HG03558 (cell line): ENCODE measurements around the gene BAIAP3.

Experiments
- ATAC-seq: cut with Tn5 transposase; IDR thresholded peaks from one replicate; pipeline ENCODE4 v1.9.1; 2021; ENCODE audit warnings: moderate number of reproducible peaks; ENCODE audit not compliant: unreplicated experiment; ENCODE audit errors: extremely low read depth

BAIAP3 gene

DNA sequence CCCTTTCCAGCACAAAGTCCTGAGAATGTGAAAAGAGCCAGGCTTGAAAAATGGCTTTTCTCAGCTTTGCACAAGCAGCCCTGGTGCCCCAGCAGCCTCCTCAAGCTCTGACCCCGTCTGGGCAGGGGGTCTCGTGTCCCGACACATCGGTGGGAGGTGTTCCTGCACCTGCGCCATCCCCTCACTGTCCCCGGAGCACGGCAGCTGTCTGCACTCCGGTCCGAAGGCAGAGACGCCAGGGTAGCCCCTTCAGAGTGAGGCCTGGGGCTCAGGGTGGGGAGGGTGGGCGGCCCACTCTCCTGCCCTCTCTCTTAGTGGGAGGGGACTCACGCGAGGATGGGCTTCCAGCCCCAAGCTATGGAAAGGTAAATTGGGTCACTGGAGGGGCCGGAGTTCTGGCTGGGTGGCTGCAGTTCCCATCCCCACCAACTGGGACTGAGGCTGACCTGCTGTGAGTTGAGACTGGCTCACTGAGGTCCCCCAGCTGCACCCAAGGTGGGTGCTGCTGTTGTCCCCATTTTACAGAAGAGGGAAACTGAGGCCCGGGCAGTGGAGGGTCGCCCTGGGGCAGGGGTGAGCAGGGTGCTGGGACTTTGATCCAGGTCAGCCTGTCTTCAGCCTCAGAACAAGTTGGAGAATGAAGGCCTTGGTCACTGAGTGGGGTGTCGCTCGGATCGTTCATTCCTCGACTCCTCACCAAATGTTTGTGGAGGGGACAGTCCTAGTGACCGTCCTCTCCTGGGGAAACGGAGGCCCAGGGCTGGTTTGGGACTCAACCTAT lies 2.3 kb upstream of the BAIAP3 start:
- no peak for ATAC-seq

DNA sequence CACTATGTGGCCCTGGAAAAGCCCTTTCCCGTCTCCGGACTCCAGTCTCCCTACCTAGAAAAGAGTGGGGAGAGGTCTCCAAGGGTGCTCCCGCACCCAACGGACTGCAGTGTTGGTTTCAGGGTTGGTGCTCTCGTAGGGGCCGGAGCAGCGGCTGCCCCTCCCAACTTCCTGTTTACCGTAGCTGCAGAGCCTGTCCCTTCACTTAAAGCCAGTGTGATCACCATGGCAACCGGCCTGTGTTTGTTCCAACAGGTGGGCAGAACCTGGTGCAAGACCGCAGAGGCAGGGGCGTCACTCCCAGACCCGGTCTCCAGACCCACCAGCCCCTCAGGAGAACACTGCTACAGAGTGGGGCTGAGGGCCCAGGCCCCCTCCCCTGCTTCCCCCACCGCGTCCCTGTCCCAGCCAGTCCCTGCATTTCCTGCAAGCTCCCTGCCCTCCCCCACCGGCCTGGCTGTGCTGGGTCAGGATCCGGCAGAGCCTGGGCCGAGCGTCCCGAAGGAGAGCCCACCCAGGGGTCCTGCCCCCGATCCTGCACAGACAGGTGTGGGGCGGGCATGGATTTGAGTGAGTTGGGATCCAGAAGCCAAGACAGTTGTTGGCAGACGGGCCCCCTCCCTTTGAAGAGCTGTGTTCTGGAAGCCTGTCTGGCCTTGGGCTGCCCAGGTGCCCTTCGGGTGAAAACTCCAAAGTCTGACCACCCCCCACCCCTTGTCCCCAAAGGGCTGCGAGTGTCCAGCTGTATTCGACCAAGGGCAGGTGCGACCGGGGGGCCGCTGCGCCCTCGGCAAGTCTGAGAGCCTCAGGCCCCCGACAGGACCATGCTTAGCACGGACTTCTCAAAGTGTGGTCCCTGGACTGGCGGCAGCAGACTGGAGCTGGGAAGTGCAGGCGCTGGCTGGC lies 1.5 kb upstream of the BAIAP3 start:
- no peak for ATAC-seq

DNA sequence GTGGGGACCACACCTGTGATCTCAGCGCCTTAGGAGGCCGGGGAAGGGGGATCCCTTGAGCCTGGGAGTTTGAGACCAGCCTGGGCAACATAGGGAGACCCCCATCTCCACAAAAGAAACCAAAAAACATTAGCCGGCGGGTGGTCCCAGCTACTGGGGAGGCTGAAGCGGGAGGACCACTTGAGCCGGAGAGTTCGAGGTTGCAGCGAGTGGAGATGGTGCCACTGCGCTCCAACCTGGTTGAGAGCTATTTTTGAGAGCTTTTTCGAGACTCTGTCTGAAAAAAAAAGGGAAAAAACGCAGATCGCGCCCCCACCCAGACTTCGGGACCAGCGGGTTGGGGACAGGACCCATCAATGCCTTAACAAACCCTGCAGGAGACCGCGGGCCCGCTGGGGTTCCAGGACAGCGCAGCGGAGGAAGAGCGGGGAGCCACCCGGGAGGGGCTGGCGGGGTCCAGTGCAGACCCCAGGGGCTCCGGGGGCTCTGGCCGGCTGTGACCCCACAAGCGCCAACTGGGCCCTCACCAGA lies 762 bp upstream of the BAIAP3 start:
- ATAC-seq, result no peak

DNA sequence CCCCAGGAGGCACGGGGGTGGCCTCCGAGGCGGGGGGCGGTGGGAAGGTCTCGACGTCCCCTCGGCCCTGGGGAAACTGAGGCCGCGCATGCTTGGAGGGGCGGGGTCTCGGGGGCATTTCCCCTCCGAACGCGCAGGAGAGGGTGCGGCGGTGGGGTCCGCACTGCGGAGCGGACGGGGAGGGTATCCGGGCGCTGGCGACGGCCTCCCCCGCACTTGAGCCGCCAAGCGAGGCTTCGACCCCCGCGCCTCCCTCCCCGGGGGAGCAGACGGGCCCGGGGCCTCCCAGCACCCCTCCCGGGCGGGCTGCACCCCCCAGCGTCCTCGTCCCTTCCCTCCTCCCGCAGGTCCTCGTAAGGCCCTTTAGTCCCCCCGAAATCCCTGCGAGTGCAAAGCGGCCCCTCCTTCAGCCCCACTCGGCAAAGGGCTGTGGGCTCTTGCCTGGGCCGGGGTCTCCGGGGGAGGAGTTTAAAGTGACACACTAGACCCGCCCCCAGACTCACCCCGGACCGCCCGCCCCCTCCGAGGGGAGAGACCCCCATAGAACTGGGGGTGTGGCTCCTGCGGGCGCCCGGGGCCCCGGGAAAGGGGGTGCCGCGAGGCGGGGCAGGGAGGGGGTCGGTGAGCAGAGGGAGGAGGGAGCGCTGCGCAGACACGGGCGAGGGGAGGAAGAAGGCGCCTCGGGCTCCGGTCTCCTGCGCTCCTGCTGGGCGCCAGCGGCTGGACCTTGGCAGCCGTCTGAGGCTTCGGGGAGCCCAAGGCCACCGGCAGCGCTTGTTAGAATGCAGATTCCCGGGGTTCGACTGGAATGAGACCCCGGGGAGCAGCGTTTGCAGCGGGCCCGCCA lies 632 bp downstream of the BAIAP3 start:
- no peak for ATAC-seq

DNA sequence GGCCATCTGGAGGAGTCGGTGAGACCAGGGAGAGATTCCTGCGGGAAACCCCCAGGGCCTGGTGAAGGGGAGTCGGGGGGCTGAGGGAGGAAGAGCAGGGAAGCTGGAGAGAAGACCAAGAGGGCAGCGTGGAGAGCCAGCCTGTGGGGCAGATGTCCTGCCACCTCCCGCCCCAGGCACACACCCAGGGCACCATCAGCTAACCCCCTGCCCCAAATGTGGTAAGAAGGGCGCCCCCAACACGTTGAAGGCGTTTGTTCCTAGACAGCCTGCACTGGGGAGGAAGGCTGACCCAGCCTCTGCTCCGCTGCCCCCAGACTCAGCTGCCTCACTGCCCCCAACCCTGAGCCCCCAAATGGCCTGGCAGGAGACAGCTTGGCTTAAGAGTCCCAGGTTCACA lies 1.3 kb downstream of the BAIAP3 start:
- no peak for ATAC-seq

DNA sequence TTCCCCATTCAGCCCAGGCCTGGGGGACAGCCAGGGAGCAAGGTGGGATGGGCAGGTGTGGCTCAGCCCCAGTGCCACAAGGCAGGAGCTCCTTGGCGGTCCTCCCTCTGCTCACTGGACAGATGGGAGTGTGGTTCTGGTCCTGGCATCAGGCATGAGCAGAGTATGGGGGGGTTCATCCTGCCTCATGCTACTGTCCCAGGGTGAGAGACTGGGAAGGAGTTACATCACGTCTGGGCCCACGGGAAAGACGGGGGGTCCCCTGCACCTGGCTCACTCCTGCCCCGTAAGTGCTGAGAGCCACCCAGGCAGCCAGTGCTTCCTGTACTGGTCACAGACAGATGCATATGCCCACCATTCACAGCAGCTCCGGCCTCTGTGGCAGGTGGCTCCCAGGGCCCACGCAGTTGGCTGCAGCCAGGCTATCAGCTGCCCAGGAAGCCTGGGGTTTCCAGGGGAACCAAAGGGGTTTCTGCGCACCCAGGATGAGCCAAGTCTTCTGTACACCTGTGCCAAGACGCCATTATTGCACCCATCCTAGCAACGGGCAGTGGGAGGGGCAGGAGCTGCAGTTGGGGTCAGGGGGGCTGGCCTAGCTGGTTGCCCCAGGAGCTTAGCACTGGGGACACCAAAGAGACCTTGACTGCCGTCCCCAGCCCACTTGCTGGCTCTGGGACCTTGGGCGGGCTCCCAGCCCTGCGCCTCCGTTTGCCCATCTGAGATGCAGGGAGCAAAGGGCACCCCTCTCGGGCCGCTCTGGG lies 1.9 kb downstream of the BAIAP3 start:
- ATAC-seq, result no peak

DNA sequence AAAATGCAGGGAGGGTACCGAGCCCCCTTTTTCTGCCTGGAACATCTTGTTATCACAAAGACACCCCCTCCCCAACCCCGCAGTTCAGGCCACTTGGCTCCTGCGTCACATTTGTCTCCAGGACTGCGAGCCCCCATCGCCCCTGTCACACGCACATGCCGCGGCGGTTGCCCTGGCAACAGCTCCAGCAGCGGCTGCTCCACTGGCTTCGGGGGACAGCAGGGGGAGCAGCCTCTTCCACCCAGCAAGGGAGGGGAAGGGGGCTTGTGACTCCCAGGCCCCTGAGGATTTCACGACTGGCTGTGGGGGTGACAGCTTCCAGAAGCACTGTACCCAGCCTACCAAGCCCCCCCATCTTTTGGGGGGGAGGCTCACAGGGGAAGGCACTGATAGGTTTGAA lies 2.6 kb downstream of the BAIAP3 start:
- no peak for ATAC-seq

DNA sequence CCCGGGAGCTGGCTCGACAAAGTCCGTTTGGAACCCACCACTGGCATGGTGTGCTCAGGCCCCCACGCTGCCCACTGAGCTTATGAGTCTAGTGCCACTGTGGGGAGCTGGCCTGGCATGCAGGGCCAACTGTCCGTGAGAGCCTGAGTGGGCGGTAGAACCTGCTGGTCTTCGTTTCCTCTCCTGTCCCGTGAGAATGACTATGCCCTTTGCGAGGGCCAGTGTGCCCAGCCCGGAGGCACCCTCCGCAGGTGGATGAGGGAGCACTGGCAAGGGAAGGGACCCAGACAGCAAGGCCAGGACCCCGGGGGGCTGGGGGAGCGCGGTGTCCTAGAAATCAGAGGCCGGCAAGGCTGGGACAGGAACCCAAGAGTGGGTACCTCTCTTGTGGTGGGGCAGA lies 3.2 kb downstream of the BAIAP3 start:
- ATAC-seq, result no peak

DNA sequence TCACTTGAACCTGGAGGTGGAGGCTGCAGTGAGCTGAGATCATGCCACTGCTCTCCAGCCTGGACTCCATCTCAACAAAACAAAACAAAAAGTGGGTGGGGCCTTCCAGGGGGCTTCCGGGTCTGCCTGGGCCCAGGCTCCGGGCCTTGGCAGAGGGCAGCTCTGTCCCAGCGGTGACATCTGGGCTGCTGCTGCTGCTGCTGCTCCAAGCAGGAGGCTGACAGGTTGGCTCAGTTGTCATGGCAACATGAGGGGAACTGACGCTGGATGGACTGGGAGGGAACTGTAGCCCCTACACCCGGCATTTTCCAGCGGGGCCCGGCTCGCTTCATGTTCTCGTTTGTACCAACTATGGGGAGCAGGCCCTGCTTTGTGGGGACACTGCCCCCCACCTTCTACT lies 4.0 kb downstream of the BAIAP3 start:
- no peak for ATAC-seq

DNA sequence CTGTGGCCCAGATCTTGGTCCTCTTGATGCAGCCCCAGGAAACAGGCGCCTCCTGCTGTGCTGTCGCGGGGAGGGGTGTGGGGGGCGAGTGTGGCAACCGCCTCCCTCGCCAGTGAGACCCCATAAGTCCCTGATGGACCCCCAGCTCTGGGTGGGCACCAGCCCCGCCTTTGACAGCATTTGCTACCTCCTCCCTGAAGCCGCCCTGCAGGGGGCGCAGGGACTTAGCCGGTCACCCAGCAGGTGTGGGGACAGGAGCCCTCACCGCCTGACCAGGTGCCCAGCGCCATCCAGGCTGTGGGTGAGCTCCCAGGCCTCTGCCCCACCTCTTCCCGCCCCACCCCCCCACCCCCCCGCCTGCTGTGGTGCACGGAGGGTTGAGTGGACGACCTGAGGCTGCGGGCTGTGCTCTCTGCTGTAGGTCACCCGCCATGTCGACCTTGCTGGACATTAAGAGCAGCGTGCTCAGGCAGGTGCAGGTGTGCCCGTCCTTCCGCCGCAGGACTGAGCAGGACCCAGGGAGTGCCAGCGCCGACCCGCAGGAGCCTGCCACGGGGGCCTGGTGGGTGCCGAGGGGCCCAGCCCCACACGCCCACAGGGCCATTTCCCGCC lies 4.8 kb downstream of the BAIAP3 start:
- ATAC-seq, result no peak

DNA sequence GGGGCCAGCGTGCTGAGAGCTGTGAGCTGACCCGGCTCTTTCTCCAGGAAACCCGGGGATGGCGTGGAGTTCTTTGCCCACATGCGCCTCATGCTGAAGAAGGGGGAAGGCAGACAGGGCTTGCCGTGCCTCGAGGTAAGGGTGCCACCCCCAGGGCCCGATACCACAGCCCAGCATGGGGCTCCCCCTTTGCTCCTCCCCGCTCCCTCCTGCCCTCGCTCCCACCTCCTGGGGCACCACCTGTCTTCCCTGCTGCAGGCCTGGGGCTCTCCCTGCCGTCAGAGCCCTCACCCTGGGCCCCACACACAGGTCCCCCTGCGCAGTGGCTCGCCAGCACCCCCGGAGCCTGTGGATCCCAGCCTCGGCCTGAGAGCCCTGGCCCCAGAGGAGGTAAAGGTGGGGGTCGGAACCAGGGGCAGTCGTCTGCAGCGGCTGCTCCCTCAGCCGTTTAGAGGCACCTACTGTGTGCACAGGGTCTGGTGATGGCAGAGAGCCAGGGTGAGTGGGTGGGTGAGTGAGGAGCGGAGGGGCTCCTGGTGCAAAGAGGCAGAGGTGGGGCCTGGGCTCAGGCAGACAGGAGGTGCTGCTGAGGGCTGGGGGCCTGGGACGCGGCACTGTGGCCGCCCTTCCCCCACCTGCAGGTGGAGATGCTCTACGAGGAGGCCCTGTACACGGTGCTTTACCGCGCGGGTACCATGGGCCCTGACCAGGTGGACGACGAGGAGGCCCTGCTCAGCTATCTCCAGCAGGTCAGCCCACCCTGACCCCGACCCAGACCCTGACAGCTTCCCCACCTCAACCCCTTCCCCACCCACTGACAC lies 5.6 kb downstream of the BAIAP3 start:
- no peak for ATAC-seq

DNA sequence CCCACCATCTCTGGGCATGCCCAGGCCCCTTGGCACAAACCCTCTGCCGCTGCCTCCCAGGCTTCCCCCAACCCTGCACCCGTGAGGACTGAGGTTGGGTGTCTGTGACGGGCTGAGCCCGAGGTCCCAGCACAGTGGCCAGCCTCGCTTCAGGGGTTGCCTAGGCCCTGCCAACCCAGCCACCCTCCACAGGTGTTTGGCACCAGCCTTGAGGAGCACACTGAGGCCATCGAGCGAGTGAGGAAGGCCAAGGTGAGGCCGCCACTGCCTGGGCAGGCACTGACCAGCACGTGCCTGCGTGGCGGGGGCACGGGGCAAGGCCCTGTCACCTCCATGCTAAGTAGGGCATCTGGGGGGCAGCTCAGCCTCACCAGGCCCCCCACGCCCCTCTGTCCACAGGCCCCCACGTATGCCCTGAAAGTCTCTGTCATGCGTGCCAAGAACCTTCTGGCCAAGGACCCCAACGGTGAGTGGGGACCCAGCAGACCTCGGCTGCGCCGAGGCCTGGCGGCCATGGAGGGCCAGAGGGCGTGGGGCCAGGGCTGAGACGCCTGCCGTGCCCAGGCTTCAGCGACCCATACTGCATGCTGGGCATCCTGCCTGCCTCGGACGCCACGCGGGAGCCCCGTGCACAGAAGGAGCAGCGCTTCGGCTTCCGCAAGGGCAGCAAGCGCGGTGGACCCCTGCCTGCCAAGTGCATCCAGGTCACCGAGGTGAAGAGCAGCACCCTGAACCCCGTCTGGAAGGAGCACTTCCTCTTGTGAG lies 7.5 kb downstream of the BAIAP3 start:
- no peak for ATAC-seq

DNA sequence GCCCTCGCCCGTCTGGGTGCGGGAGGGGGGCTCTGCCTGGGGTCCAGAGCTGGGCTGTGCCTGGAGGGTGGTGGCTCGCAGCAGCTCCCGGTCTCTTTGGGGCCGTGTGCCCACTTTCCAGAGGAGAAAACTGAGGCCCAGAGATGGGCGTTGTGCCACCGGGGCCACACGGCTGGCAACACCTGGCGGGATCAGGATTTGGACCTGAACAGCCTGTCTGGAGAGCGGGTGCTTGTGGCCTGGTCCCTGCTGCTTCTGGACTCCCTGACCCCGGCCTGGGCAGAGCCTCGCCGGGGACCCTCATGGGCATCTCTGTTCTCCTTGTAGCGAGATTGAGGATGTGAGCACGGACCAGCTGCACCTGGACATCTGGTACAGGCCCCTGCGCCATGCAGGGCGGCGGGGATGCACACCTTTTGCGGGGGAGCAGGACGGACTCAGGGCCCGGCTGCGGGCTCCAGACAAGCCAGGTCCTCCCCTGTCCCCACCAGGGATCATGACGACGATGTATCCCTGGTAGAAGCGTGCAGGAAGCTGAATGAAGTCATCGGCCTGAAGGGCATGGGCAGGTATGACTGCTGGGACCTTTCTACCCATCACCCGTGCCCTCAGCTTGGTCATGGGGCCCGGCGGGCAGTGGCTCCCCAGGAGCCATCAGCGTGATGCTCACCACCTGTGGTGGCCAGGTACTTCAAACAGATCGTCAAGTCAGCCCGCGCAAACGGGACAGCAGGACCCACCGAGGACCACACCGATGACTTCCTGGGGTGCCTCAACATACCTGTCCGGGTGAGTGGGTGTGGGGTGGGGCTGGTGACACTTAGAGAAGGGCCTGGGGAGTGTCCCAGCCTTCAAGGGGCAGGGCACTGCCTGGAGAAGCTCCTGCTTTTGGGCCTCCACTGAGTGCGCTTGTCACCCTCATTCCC lies 8.3 kb downstream of the BAIAP3 start:
- ATAC-seq, result no peak

DNA sequence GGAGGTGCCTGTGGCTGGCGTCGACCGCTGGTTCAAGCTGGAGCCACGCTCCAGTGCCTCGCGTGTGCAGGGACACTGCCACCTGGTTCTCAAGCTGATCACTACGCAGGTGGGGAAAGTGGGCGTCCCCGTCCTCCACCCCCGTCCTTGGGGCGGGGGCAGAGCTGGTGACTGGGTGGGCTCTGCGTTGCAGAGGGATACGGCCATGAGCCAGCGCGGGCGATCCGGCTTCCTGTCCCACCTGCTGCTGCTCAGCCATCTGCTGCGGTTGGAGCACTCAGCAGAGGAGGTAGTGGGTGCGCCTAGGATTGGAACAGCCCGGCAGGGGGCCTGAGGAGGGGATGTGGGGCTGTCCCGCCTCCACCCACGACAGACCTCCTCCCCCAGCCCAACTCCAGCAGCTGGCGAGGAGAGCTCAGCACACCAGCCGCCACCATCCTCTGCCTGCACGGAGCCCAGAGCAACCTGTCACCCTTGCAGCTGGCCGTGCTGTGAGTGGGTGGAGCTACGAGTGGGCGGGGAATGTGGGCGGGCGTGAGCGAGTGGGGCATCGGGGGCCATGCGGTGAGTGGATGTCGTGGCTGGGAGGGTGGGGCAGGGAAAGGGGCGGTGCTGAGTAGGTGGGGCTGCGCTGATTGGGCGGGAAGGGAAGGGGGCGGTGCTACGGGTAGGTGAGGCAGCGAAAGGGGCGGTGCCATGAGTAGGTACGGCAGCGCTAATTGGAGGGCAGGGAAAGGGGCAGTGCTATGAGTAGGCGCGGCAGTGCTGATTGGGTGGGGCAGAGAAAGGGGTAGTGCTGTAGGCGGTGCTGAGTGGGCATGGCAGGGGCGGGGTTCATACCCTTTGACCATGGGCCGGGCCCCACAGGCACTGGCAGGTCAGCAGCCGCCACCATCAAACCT lies 9.3 kb downstream of the BAIAP3 start:
- ATAC-seq, result peak; percentile 71

DNA sequence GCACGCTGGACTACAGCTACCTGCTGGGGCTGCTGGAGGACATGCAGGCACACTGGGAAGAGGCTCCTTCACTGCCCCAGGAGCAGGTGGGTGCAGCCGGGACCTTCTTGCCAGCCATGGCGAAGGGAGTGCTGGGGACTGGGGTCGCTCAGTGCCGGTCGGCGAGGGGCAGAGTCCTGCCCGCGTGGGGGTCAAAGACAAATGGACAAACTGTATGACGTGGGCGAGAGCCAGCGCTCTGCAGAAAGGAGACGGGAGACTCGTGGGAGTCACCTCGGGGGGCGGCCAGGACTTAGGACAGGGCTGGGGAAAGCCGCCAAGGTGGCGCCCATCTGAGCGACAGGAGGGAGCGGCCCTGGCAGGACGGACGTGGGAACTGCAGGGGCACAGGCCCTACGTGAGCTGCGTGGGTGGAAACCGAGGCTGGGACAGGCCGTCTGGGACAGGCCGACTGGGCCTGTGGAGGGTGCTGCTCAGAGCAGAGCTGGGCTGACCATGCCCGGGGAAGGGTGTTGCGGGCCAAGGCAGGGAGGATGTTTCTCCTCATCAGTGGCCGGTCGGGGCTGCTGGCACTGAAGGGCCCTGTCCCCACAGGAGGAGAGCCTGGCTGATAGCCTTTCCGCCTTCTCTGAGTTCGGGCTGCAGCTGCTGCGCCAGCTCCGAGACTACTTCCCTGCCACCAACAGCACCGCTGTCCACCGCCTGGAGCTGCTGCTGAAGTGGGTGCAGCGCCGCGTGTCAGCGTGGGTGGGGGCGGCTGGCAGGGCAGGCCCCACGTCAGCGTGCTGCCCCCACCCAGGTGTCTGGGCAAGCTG lies 10.2 kb downstream of the BAIAP3 start:
- no peak for ATAC-seq
